ENCODE results near the gene MYLK4. TPM values are rescaled to one million over a fixed set of nuclear protein-coding genes. Genes with fewer than 3 reads are reported as not detected.

The MYLK4 gene
- total RNA-seq, 1 donor: 0.43 TPM

- TF ChIP-seq CTCF (IDR thresholded peaks at IDR 0.05; ENCODE audit: insufficient read depth, low read depth, low read length): no peak
- H3K4me3 ChIP-seq (ENCODE audit: low read depth, low read length): no peak overlapping the region
- DNase-seq (ENCODE audit: low read depth): no peak
These were observed 35.5 kb upstream of the MYLK4 start for GRCh38 chr6:2786269-2786668.

- no peak for DNase-seq (ENCODE audit: low read depth)
- TF ChIP-seq CTCF (IDR thresholded peaks at IDR 0.05; ENCODE audit: insufficient read depth, low read depth, low read length): no peak
- no peak overlapping the region for H3K4me3 ChIP-seq (ENCODE audit: low read depth, low read length)
These were observed 34.2 kb upstream of the MYLK4 start for GRCh38 chr6:2784930-2785329.

- TF ChIP-seq CTCF (IDR thresholded peaks at IDR 0.05; ENCODE audit: insufficient read depth, low read depth, low read length): no peak
- H3K4me3 ChIP-seq (ENCODE audit: low read depth, low read length): no peak overlapping the region
- no peak for DNase-seq (ENCODE audit: low read depth)
These were observed 33.3 kb upstream of the MYLK4 start for GRCh38 chr6:2784061-2784460.

- peak; percentile 22 for TF ChIP-seq CTCF (IDR thresholded peaks at IDR 0.05; ENCODE audit: insufficient read depth, low read depth, low read length)
- no peak overlapping the region for H3K4me3 ChIP-seq (ENCODE audit: low read depth, low read length)
- no peak for DNase-seq (ENCODE audit: low read depth)
These were observed 32.7 kb upstream of the MYLK4 start for GRCh38 chr6:2783188-2783963.

- TF ChIP-seq CTCF (IDR thresholded peaks at IDR 0.05; ENCODE audit: insufficient read depth, low read depth, low read length): no peak
- no peak overlapping the region for H3K4me3 ChIP-seq (ENCODE audit: low read depth, low read length)
- DNase-seq (ENCODE audit: low read depth): no peak
These were observed 32.1 kb upstream of the MYLK4 start for GRCh38 chr6:2782825-2783187.

GRCh38 chr6:2782356-2782708 is 31.6 kb upstream of the MYLK4 start:
- H3K4me3 ChIP-seq (ENCODE audit: low read depth, low read length): no peak overlapping the region
- DNase-seq (ENCODE audit: low read depth): no peak
- no peak for TF ChIP-seq CTCF (IDR thresholded peaks at IDR 0.05; ENCODE audit: insufficient read depth, low read depth, low read length)
